Body of pancreas (tissue), 4 donors: Measurements from ENCODE around the gene TPST2. TPM values are rescaled to one million over a fixed set of nuclear protein-coding genes. Genes with fewer than 3 reads are reported as not detected.

ENCODE experiments used
- ATAC-seq: fragments of 150-250 bp; one replicate; pipeline ENCODE4 v1.9.1; 2016
- DNase-seq, 4 donors: peaks; one replicate each; pipeline ENCODE4 v3.0.0-alpha.2; 2019
- H3K27ac ChIP-seq, 4 donors: fragments of 200-600 bp; sonication (generic); 1 replicate in 3 of 4; 2 replicates in 1 of 4; pipeline versions ENCODE4 v1.5.1 to v1.6.1; 2016 to 2019; ENCODE audit warnings: mild to moderate bottlenecking in 1 of 4, mixed read lengths in 1 of 4, moderate library complexity in 1 of 4
- H3K27me3 ChIP-seq, 2 donors: fragments of 200-600 bp; sonication (generic); one replicate each; pipeline ENCODE4 v1.6.0; 2016; ENCODE audit warnings: mild to moderate bottlenecking in 1 of 2
- H3K36me3 ChIP-seq, 2 donors: fragments of 200-600 bp; sonication (generic); replicated peaks in 1 of 2; 2 replicates each; pipeline ENCODE4 v1.5.1; 2016; ENCODE audit warnings: low read depth in 2 of 2; ENCODE audit not compliant: insufficient read depth in 1 of 2
- H3K4me1 ChIP-seq: fragments of 200-600 bp; sonication (generic); one replicate; pipeline ENCODE4 v1.6.0; 2016
- H3K4me3 ChIP-seq, 2 donors: fragments of 200-600 bp; sonication (generic); 1 replicate in 1 of 2; 2 replicates in 1 of 2; pipeline ENCODE4 v1.5.1; 2016 to 2019
- H3K9me3 ChIP-seq, 3 donors: fragments of 200-600 bp; sonication (generic); 1 replicate in 2 of 3; 2 replicates in 1 of 3; pipeline ENCODE4 v1.5.1; 2016
- CTCF ChIP-seq, 7 experiments: fragments of 450-650 bp in 4 of 7; fragments of 200-600 bp in 3 of 7; sonication (generic) in 3 of 7; IDR thresholded peaks; one replicate each; pipeline ENCODE4 v1.5.1; 2016 to 2019; ENCODE audit warnings: antibody characterized with exemption in 7 of 7
- POLR2A ChIP-seq, 3 donors: fragments of 450-650 bp; IDR thresholded peaks; one replicate each; pipeline ENCODE4 v1.6.1; 2016; ENCODE audit warnings: antibody characterized with exemption in 3 of 3, mild to moderate bottlenecking in 2 of 3
- WGBS, 2 donors: methylation state at CpG; one replicate each; pipeline ENCODE4 v1.1.5; 2017; 5-methylcytosine and 5-hydroxymethylcytosine counted together
- intact Hi-C: fragments of 100-400 bp; cut with DNase I; formaldehyde crosslinking; loops from one replicate; pipeline ENCODE4 v1.15.1; 2023
- total RNA-seq, 2 donors: library from RNA; depleted of rRNA; stranded (reverse); fragments of >200 nt; gene quantifications; one replicate each; pipeline ENCODE4 v1.1.0, GENCODE V29; 2016

TPST2 gene
- total RNA-seq, 2 donors from 2014 or later = 547 to 586 TPM

- Histone ChIP-seq H3K4me1 (peaks cover 17% of the 10 kb centered on the region), H3K9me3 (no peaks in the 10 kb centered on the region), H3K27me3 (no peaks in the 10 kb centered on the region), H3K4me3 (no peak overlapping the region), H3K27ac (no peak overlapping the region), H3K36me3 (no peaks in the 10 kb centered on the region)
- ATAC-seq (no peak), DNase-seq (no peak)
- intact Hi-C loops = no loop called here
- WGBS, 2 donors = 67 to 88% methylated on average over 4 of the region's 4 CpGs
- no peak for TF ChIP-seq CTCF (IDR thresholded peaks at IDR 0.05)
- no peak for TF ChIP-seq POLR2A (IDR thresholded peaks at IDR 0.05)
Observed at GRCh38 chr22:26584010-26584409, 5.9 kb downstream of the TPST2 start.

- WGBS, 2 donors = 91 to 94% methylated on average over 7 to 8 of the region's 8 CpGs
- ATAC-seq (no peak), DNase-seq (no peak)
- H3K9me3 ChIP-seq = no peaks in the 10 kb centered on the region
- H3K27ac ChIP-seq = no peak overlapping the region
- no peaks in the 10 kb centered on the region for H3K27me3 ChIP-seq
- TF ChIP-seq CTCF (IDR thresholded peaks at IDR 0.05) = no peak
- TF ChIP-seq POLR2A (IDR thresholded peaks at IDR 0.05) = no peak
- intact Hi-C loops = no loop called here
- no peak overlapping the region for H3K4me3 ChIP-seq
- peaks cover 11% of the 10 kb centered on the region for H3K4me1 ChIP-seq
- H3K36me3 ChIP-seq = no peaks in the 10 kb centered on the region
Observed at GRCh38 chr22:26581633-26582168, 8.2 kb downstream of the TPST2 start.

- Histone ChIP-seq H3K4me1 (peaks cover 11% of the 10 kb centered on the region), H3K36me3 (no peaks in the 10 kb centered on the region), H3K9me3 (no peaks in the 10 kb centered on the region), H3K27ac (no peak overlapping the region), H3K27me3 (no peaks in the 10 kb centered on the region), H3K4me3 (no peak overlapping the region)
- TF ChIP-seq POLR2A (IDR thresholded peaks at IDR 0.05) = no peak
- no peak for TF ChIP-seq CTCF (IDR thresholded peaks at IDR 0.05)
- no peak for DNase-seq
- 27 to 36% methylated on average over 1 of the region's 1 CpG for WGBS, 2 donors
- no peak for ATAC-seq
- intact Hi-C loops = no loop called here
Observed at GRCh38 chr22:26581026-26581425, 8.9 kb downstream of the TPST2 start.

- intact Hi-C loops = no loop called here
Observed at GRCh38 chr22:26580240-26580962, 9.5 kb downstream of the TPST2 start.

GRCh38 chr22:26579331-26579886, 10.5 kb downstream of the TPST2 start:
- TF ChIP-seq POLR2A (IDR thresholded peaks at IDR 0.05) (no peak), CTCF (IDR thresholded peaks at IDR 0.05) (no peak)
- Histone ChIP-seq H3K4me3 (no peak overlapping the region), H3K27me3 (no peaks in the 10 kb centered on the region), H3K27ac (no peak overlapping the region), H3K9me3 (no peaks in the 10 kb centered on the region), H3K36me3 (no peaks in the 10 kb centered on the region), H3K4me1 (no peaks in the 10 kb centered on the region)
- WGBS, 2 donors = 58 to 81% methylated on average over 10 of the region's 10 CpGs
- intact Hi-C loops = no loop called here
- DNase-seq = no peak
- ATAC-seq = no peak

More at GRCh38 chr22:26580240-26580962, 9.5 kb downstream of the TPST2 start:
- ATAC-seq (no peak), DNase-seq (no peak)
- H3K4me3 ChIP-seq = no peak overlapping the region
- whole genome bisulfite sequencing, 2 donors = 79 to 82% methylated on average over 13 of the region's 13 CpGs
- TF ChIP-seq POLR2A (IDR thresholded peaks at IDR 0.05) = no peak
- no peaks in the 10 kb centered on the region for H3K27me3 ChIP-seq
- H3K4me1 ChIP-seq = peaks cover 8% of the 10 kb centered on the region
- H3K9me3 ChIP-seq = no peaks in the 10 kb centered on the region
- no peak overlapping the region for H3K27ac ChIP-seq
- H3K36me3 ChIP-seq = no peaks in the 10 kb centered on the region
